HEK293 (cell line): ENCODE data around the gene ACTR1A.

ENCODE experiments used
- BCL6B ChIP-seq: fragments of 450-650 bp; formaldehyde crosslinking; IDR thresholded peaks from 2 replicates; pipeline ENCODE4 v1.5.1; 2017; ENCODE audit warnings: missing biosample characterization, missing genetic modification characterization
- ELK4 ChIP-seq: IDR thresholded peaks from 2 replicates; pipeline ENCODE4 v1.6.1; 2011; ENCODE audit warnings: mild to moderate bottlenecking, low read depth, low read length, borderline replicate concordance
- GLIS1 ChIP-seq: fragments of 450-650 bp; formaldehyde crosslinking; IDR thresholded peaks from 2 replicates; pipeline ENCODE4 v1.5.1; 2016; ENCODE audit warnings: missing biosample characterization, missing genetic modification characterization
- KLF17 ChIP-seq: fragments of 450-650 bp; formaldehyde crosslinking; IDR thresholded peaks from 2 replicates; pipeline ENCODE4 v1.5.1; 2016; ENCODE audit warnings: missing biosample characterization, missing genetic modification characterization
- PBX3 ChIP-seq: sonication (generic); formaldehyde crosslinking; IDR thresholded peaks from 2 replicates; pipeline ENCODE4 v1.8.1; 2022; ENCODE audit warnings: mild to moderate bottlenecking, moderate library complexity, missing genetic modification reagents
- SCRT2 ChIP-seq: fragments of 450-650 bp; formaldehyde crosslinking; IDR thresholded peaks from 2 replicates; pipeline ENCODE4 v1.5.1; 2016; ENCODE audit warnings: missing biosample characterization, missing genetic modification characterization
- SP3 ChIP-seq: fragments of 450-650 bp; formaldehyde crosslinking; IDR thresholded peaks from 2 replicates; pipeline ENCODE4 v1.5.1; 2016; ENCODE audit warnings: missing biosample characterization, missing genetic modification characterization
- YY2 ChIP-seq: fragments of 450-650 bp; formaldehyde crosslinking; IDR thresholded peaks from 2 replicates; pipeline ENCODE4 v1.5.1; 2016; ENCODE audit warnings: missing biosample characterization, missing genetic modification characterization
- ZBTB26 ChIP-seq: fragments of 450-650 bp; formaldehyde crosslinking; optimal IDR thresholded peaks from 2 replicates; pipeline ENCODE3; 2016; ENCODE audit warnings: missing biosample characterization, mild to moderate bottlenecking, missing genetic modification characterization
- ZEB2 ChIP-seq: fragments of 450-650 bp; formaldehyde crosslinking; IDR thresholded peaks from 2 replicates; pipeline ENCODE4 v1.5.1; 2016; ENCODE audit warnings: missing biosample characterization, missing genetic modification characterization
- ZNF121 ChIP-seq: fragments of 450-650 bp; formaldehyde crosslinking; IDR thresholded peaks from 2 replicates; pipeline ENCODE4 v1.5.1; 2016; ENCODE audit warnings: missing biosample characterization, missing genetic modification characterization
- ZNF133 ChIP-seq: fragments of 450-650 bp; formaldehyde crosslinking; IDR thresholded peaks from 2 replicates; pipeline ENCODE4 v1.5.1; 2016; ENCODE audit warnings: missing biosample characterization, missing genetic modification characterization
- ZNF146 ChIP-seq: fragments of 450-650 bp; formaldehyde crosslinking; IDR thresholded peaks from 2 replicates; pipeline ENCODE4 v1.5.1; 2016; ENCODE audit warnings: missing biosample characterization, missing genetic modification characterization
- ZNF175 ChIP-seq: fragments of 450-650 bp; formaldehyde crosslinking; IDR thresholded peaks from 2 replicates; pipeline ENCODE4 v1.5.1; 2016; ENCODE audit warnings: missing biosample characterization, missing genetic modification characterization
- ZNF19 ChIP-seq: fragments of 450-650 bp; formaldehyde crosslinking; IDR thresholded peaks from 2 replicates; pipeline ENCODE4; 2016; ENCODE audit warnings: missing biosample characterization, missing genetic modification characterization, low read depth
- ZNF211 ChIP-seq: fragments of 450-650 bp; formaldehyde crosslinking; IDR thresholded peaks from 2 replicates; pipeline ENCODE4 v1.5.1; 2016; ENCODE audit warnings: low read depth, missing biosample characterization, missing genetic modification characterization
- ZNF239 ChIP-seq: fragments of 450-650 bp; formaldehyde crosslinking; IDR thresholded peaks from 2 replicates; pipeline ENCODE4 v1.5.1; 2016; ENCODE audit warnings: missing biosample characterization, missing genetic modification characterization
- ZNF280D ChIP-seq: fragments of 450-650 bp; formaldehyde crosslinking; IDR thresholded peaks from 2 replicates; pipeline ENCODE4 v1.5.1; 2016; ENCODE audit warnings: missing biosample characterization, missing genetic modification characterization
- ZNF341 ChIP-seq: fragments of 450-650 bp; formaldehyde crosslinking; IDR thresholded peaks from 2 replicates; pipeline ENCODE4; 2016; ENCODE audit warnings: low read depth, missing biosample characterization, missing genetic modification characterization
- ZNF362 ChIP-seq: fragments of 450-650 bp; formaldehyde crosslinking; IDR thresholded peaks from 2 replicates; pipeline ENCODE4 v1.5.1; 2016; ENCODE audit warnings: missing biosample characterization, missing genetic modification characterization
- ZNF544 ChIP-seq: fragments of 450-650 bp; formaldehyde crosslinking; IDR thresholded peaks from 2 replicates; pipeline ENCODE4 v1.5.0; 2017; ENCODE audit warnings: missing biosample characterization, missing genetic modification characterization
- ZNF558 ChIP-seq: fragments of 450-650 bp; formaldehyde crosslinking; IDR thresholded peaks from 2 replicates; pipeline ENCODE4 v1.5.1; 2016; ENCODE audit warnings: missing biosample characterization, missing genetic modification characterization
- ZNF654 ChIP-seq: fragments of 450-650 bp; formaldehyde crosslinking; IDR thresholded peaks from 2 replicates; pipeline ENCODE4 v1.5.1; 2016; ENCODE audit warnings: low read depth, missing biosample characterization, missing genetic modification characterization
- ZNF664 ChIP-seq: fragments of 450-650 bp; formaldehyde crosslinking; IDR thresholded peaks from 2 replicates; pipeline ENCODE4 v1.5.1; 2016; ENCODE audit warnings: missing biosample characterization, missing genetic modification characterization
- ZNF776 ChIP-seq: fragments of 450-650 bp; formaldehyde crosslinking; IDR thresholded peaks from 2 replicates; pipeline ENCODE4 v1.5.0; 2017; ENCODE audit warnings: missing biosample characterization, missing genetic modification characterization, borderline replicate concordance
- ZNF791 ChIP-seq: fragments of 450-650 bp; formaldehyde crosslinking; IDR thresholded peaks from 2 replicates; pipeline ENCODE4 v1.5.1; 2016; ENCODE audit warnings: missing biosample characterization, missing genetic modification characterization
- ZNF792 ChIP-seq: fragments of 450-650 bp; formaldehyde crosslinking; IDR thresholded peaks from 2 replicates; pipeline ENCODE4 v1.5.1; 2016; ENCODE audit warnings: missing biosample characterization, missing genetic modification characterization
- ZNF843 ChIP-seq: fragments of 450-650 bp; formaldehyde crosslinking; IDR thresholded peaks from 2 replicates; pipeline ENCODE4 v1.5.1; 2016; ENCODE audit warnings: missing biosample characterization, missing genetic modification characterization

ACTR1A gene

GRCh38 chr10:102432162-102432950 is 70.2 kb downstream of the ACTR1A start, which contains the start of gene CUEDC2 (continued):
- TF ChIP-seq ZNF362 (tag by site-specific recombination), result no peak
- no peak for TF ChIP-seq ZNF558 (tag by site-specific recombination)
- no peak for TF ChIP-seq ZNF791
- no peak for TF ChIP-seq BCL6B
- TF ChIP-seq ZNF654 (tag by site-specific recombination), result 0 out of 2 replicates have a peak, but pooled peaks have one; percentile 3
- peak; percentile 74 for TF ChIP-seq ZNF341
- no peak for TF ChIP-seq ZNF544 (tag by site-specific recombination)
- peak; percentile 99 for TF ChIP-seq SP3 (tag by site-specific recombination)
- peak; percentile 77 for TF ChIP-seq ZNF843 (tag by site-specific recombination)
- no peak for TF ChIP-seq ELK4
- TF ChIP-seq ZNF146 (tag by site-specific recombination), result peak; percentile 11; the same call in 1 of the 2 replicates
- TF ChIP-seq SCRT2 (tag by site-specific recombination), result peak; percentile 53; the same call in 1 of the 2 replicates
- TF ChIP-seq ZEB2 (tag by site-specific recombination), result peak; percentile 87
- no peak for TF ChIP-seq ZNF175 (tag by site-specific recombination)
- no peak for TF ChIP-seq ZNF19 (tag by site-specific recombination)
- peak; percentile 81 for TF ChIP-seq ZNF121
- no peak for TF ChIP-seq ZNF664 (tag by site-specific recombination)
- TF ChIP-seq ZNF133 (tag by site-specific recombination), result no peak
- no peak for TF ChIP-seq ZNF239 (tag by site-specific recombination)
- peak; percentile 67 for TF ChIP-seq GLIS1 (tag by site-specific recombination)
- TF ChIP-seq ZBTB26 (tag by site-specific recombination), result peak; percentile 56
- no peak for TF ChIP-seq PBX3 (CRISPR knock-in tag)
- TF ChIP-seq YY2 (tag by site-specific recombination), result peak; percentile 83
- no peak; the same call in 1 of the 2 replicates for TF ChIP-seq KLF17 (tag by site-specific recombination)
- no peak for TF ChIP-seq ZNF776 (tag by site-specific recombination)
- no peak for TF ChIP-seq ZNF211 (tag by site-specific recombination)
- no peak for TF ChIP-seq ZNF792
- no peak for TF ChIP-seq ZNF280D (tag by site-specific recombination)
